HEK293 (cell line): Measurements from ENCODE around the gene WDR88.

ENCODE experiments used
- CTCF ChIA-PET: fragments of 350-600 bp; formaldehyde crosslinking; extraction: SDS; loops from one replicate; lab custom pipeline; 2021; ENCODE audit warnings: antibody characterized with exemption; lab: Yijun Ruan, JAX
- POLR2A ChIA-PET: fragments of 300-600 bp; formaldehyde crosslinking; extraction: SDS; loops from one replicate; lab custom pipeline; 2020; ENCODE audit warnings: antibody characterized with exemption, inconsistent platforms; lab: Yijun Ruan, JAX
- H3K27ac ChIP-seq: fragments of 200-500 bp; sonication (Bioruptor generic); 2 replicates; pipeline ENCODE4 v1.5.1; 2014; ENCODE audit warnings: low read depth, low read length, control low read depth, inconsistent platforms; ENCODE audit errors: extremely low read depth
- H3K36me3 ChIP-seq, 2 experiments: fragments of 200-500 bp in 1 of 2; sonication (Bioruptor generic) in 1 of 2; 1 replicate in 1 of 2; 2 replicates in 1 of 2; pipeline ENCODE4 v1.5.1; 2014 to 2017; ENCODE audit warnings: inconsistent platforms in 2 of 2, low read length in 2 of 2; ENCODE audit not compliant: control insufficient read depth in 2 of 2, insufficient read depth in 1 of 2
- H3K4me1 ChIP-seq: fragments of 200-500 bp; sonication (Bioruptor generic); 2 replicates; pipeline ENCODE4 v1.5.1; 2014; ENCODE audit warnings: mild to moderate bottlenecking, low read length, inconsistent platforms; ENCODE audit not compliant: control insufficient read depth, insufficient read depth
- H3K4me3 ChIP-seq: 2 replicates; pipeline ENCODE4 v1.5.1; 2011; ENCODE audit warnings: low read depth, mild to moderate bottlenecking, control low read depth, low read length, moderate library complexity
- H3K9me3 ChIP-seq: fragments of 200-500 bp; sonication (Bioruptor generic); 2 replicates; pipeline ENCODE4 v1.5.1; 2014; ENCODE audit warnings: low read depth, low read length, inconsistent platforms; ENCODE audit not compliant: control insufficient read depth, insufficient read depth
- EGR2 ChIP-seq: fragments of 450-650 bp; formaldehyde crosslinking; IDR thresholded peaks from 2 replicates; pipeline ENCODE4 v1.5.1; 2016; ENCODE audit warnings: low read depth, missing biosample characterization, missing genetic modification characterization
- GLIS2 ChIP-seq: fragments of 450-650 bp; formaldehyde crosslinking; IDR thresholded peaks from 2 replicates; pipeline ENCODE4 v1.5.1; 2016; ENCODE audit warnings: missing biosample characterization, missing genetic modification characterization
- KLF1 ChIP-seq: fragments of 450-650 bp; formaldehyde crosslinking; IDR thresholded peaks from 2 replicates; pipeline ENCODE4 v1.5.1; 2016; ENCODE audit warnings: missing biosample characterization, missing genetic modification characterization
- PATZ1 ChIP-seq: fragments of 450-650 bp; formaldehyde crosslinking; IDR thresholded peaks from 2 replicates; pipeline ENCODE4 v1.5.1; 2016; ENCODE audit warnings: missing biosample characterization, missing genetic modification characterization
- PBX3 ChIP-seq: sonication (generic); formaldehyde crosslinking; IDR thresholded peaks from 2 replicates; pipeline ENCODE4 v1.8.1; 2022; ENCODE audit warnings: mild to moderate bottlenecking, moderate library complexity, missing genetic modification reagents
- PRDM1 ChIP-seq: fragments of 450-650 bp; formaldehyde crosslinking; IDR thresholded peaks from 2 replicates; pipeline ENCODE4; 2016; ENCODE audit warnings: missing biosample characterization, missing genetic modification characterization
- RBAK ChIP-seq: fragments of 450-650 bp; formaldehyde crosslinking; IDR thresholded peaks from 2 replicates; pipeline ENCODE4 v1.5.1; 2016; ENCODE audit warnings: missing biosample characterization, missing genetic modification characterization
- ZBTB10 ChIP-seq: fragments of 450-650 bp; formaldehyde crosslinking; IDR thresholded peaks from 2 replicates; pipeline ENCODE4 v1.5.1; 2016; ENCODE audit warnings: missing biosample characterization, missing genetic modification characterization
- ZBTB26 ChIP-seq: fragments of 450-650 bp; formaldehyde crosslinking; optimal IDR thresholded peaks from 2 replicates; pipeline ENCODE3; 2016; ENCODE audit warnings: missing biosample characterization, mild to moderate bottlenecking, missing genetic modification characterization
- ZBTB7A ChIP-seq: fragments of 450-650 bp; formaldehyde crosslinking; IDR thresholded peaks from 2 replicates; pipeline ENCODE4 v1.5.1; 2016; ENCODE audit warnings: low read depth, missing biosample characterization, missing genetic modification characterization
- ZFP69B ChIP-seq: fragments of 450-650 bp; formaldehyde crosslinking; IDR thresholded peaks from 2 replicates; pipeline ENCODE4 v1.5.1; 2016; ENCODE audit warnings: missing biosample characterization, missing genetic modification characterization
- ZNF157 ChIP-seq: fragments of 450-650 bp; formaldehyde crosslinking; IDR thresholded peaks from 2 replicates; pipeline ENCODE4 v1.5.1; 2016; ENCODE audit warnings: missing biosample characterization, missing genetic modification characterization
- ZNF223 ChIP-seq: fragments of 450-650 bp; formaldehyde crosslinking; IDR thresholded peaks from 2 replicates; pipeline ENCODE4 v1.5.1; 2016; ENCODE audit warnings: missing biosample characterization, missing genetic modification characterization
- ZNF248 ChIP-seq: fragments of 450-650 bp; formaldehyde crosslinking; IDR thresholded peaks from 2 replicates; pipeline ENCODE4 v1.5.1; 2017; ENCODE audit warnings: missing biosample characterization, missing genetic modification characterization
- ZNF426 ChIP-seq: fragments of 450-650 bp; formaldehyde crosslinking; IDR thresholded peaks from 2 replicates; pipeline ENCODE4 v1.5.1; 2017; ENCODE audit warnings: missing biosample characterization, missing genetic modification characterization, mild to moderate bottlenecking, inconsistent platforms, moderate library complexity
- ZNF654 ChIP-seq: fragments of 450-650 bp; formaldehyde crosslinking; IDR thresholded peaks from 2 replicates; pipeline ENCODE4 v1.5.1; 2016; ENCODE audit warnings: low read depth, missing biosample characterization, missing genetic modification characterization
- ZNF692 ChIP-seq: fragments of 450-650 bp; formaldehyde crosslinking; IDR thresholded peaks from 2 replicates; pipeline ENCODE4 v1.5.1; 2016; ENCODE audit warnings: missing biosample characterization, missing genetic modification characterization

Gene WDR88

GRCh38 chr19:33191501-33191900 lies 59.6 kb downstream of the WDR88 start:
- ChIA-PET POLR2A (interaction anchor here (0.8 to 0.9 kb wide), 2 partner anchors 14 to 15 kb away, joined by 4 read pairs; no protein-coding TSS in a partner anchor), CTCF (interaction anchor here (0.5 to 12.3 kb wide), 9 partner anchors 7 to 703 kb away, joined by 3 to 154 read pairs (median 5); no protein-coding TSS in a partner anchor)
- H3K27ac ChIP-seq: no peak overlapping the region

GRCh38 chr19:33192010-33192409 lies 60.1 kb downstream of the WDR88 start:
- CTCF ChIA-PET: interaction anchor here (1.1 to 12.3 kb wide), 8 partner anchors 8 to 251 kb away, joined by 3 to 154 read pairs (median 6); no protein-coding TSS in a partner anchor
- H3K4me1 ChIP-seq: peaks cover 15% of the 10 kb centered on the region
- no peak overlapping the region for H3K4me3 ChIP-seq
- peaks cover 6 to 11% of the 10 kb centered on the region in 2 experiments for H3K36me3 ChIP-seq
- no peak overlapping the region for H3K27ac ChIP-seq
- TF ChIP-seq GLIS2 (tag by site-specific recombination) (peak; percentile 58), PATZ1 (tag by site-specific recombination) (0 out of 2 replicates have a peak, but pooled peaks have one; percentile 29), ZNF157 (tag by site-specific recombination) (no peak), ZBTB10 (tag by site-specific recombination) (0 out of 2 replicates have a peak, but pooled peaks have one; percentile 22), PBX3 (no peak)
- H3K9me3 ChIP-seq: no peaks in the 10 kb centered on the region; the same call in 1 of the 2 replicates
- POLR2A ChIA-PET: interaction anchor here (0.8 to 0.9 kb wide), 2 partner anchors 14 to 15 kb away, joined by 4 read pairs; no protein-coding TSS in a partner anchor

More at GRCh38 chr19:33191501-33191900, 59.6 kb downstream of the WDR88 start:
- Histone ChIP-seq H3K4me3 (no peak overlapping the region), H3K36me3 (peaks cover 1 to 6% of the 10 kb centered on the region in 2 experiments), H3K4me1 (peaks cover 15% of the 10 kb centered on the region), H3K9me3 (no peaks in the 10 kb centered on the region; the same call in 1 of the 2 replicates)
- no peak for TF ChIP-seq ZNF654 (tag by site-specific recombination)
- TF ChIP-seq ZNF248 (tag by site-specific recombination): peak; percentile 5; the same call in 1 of the 2 replicates
- TF ChIP-seq KLF1: no peak
- TF ChIP-seq EGR2 (tag by site-specific recombination): peak; percentile 17; the same call in 1 of the 2 replicates
- TF ChIP-seq ZBTB26 (tag by site-specific recombination): peak; percentile 13

GRCh38 chr19:33193269-33193864 lies 61.5 kb downstream of the WDR88 start:
- Histone ChIP-seq H3K9me3 (no peaks in the 10 kb centered on the region), H3K4me1 (peaks cover 15% of the 10 kb centered on the region), H3K27ac (peak overlapping the region; percentile 1; the same call in 1 of the 2 replicates), H3K4me3 (no peak overlapping the region), H3K36me3 (peaks cover 16 to 20% of the 10 kb centered on the region in 2 experiments)
- ChIA-PET CTCF (interaction anchor here (0.6 to 12.3 kb wide), 7 partner anchors 9 to 217 kb away, joined by 3 to 154 read pairs (median 6); no protein-coding TSS in a partner anchor), POLR2A (no interaction called here)
- TF ChIP-seq ZNF426 (tag by site-specific recombination): no peak
- no peak for TF ChIP-seq RBAK (tag by site-specific recombination)
- TF ChIP-seq ZFP69B: peak; percentile 12; the same call in 1 of the 2 replicates
- 0 out of 2 replicates have a peak, but pooled peaks have one; percentile 8 for TF ChIP-seq ZBTB7A (tag by site-specific recombination)
- peak; percentile 97 for TF ChIP-seq PRDM1
- no peak for TF ChIP-seq ZNF223 (tag by site-specific recombination)
- 0 out of 2 replicates have a peak, but pooled peaks have one; percentile 27 for TF ChIP-seq ZNF692 (tag by site-specific recombination)
